Neural progenitor cell (in vitro differentiated cells): Measurements from ENCODE around the gene ZNF181. TPM values are rescaled to one million over a fixed set of nuclear protein-coding genes. Genes with fewer than 3 reads are reported as not detected.

Experiments
- DNase-seq: peaks from one replicate; pipeline ENCODE4 v3.0.0-alpha.2; 2016; ENCODE audit warnings: low spot score
- H2AFZ ChIP-seq: fragments of 200-600 bp; sonication (generic); replicated peaks from 2 replicates; pipeline ENCODE4 v1.6.1; 2016; ENCODE audit warnings: antibody characterized with exemption
- H3F3A ChIP-seq: fragments of 200-600 bp; sonication (generic); 2 replicates; pipeline ENCODE4 v1.6.1; 2016; ENCODE audit warnings: antibody characterized with exemption, low read depth
- H3K27ac ChIP-seq: fragments of 200-600 bp; sonication (generic); 2 replicates; pipeline ENCODE4 v1.5.1; 2016; ENCODE audit warnings: mild to moderate bottlenecking
- H3K27me3 ChIP-seq: fragments of 200-600 bp; sonication (generic); 2 replicates; pipeline ENCODE4 v1.6.1; 2016; ENCODE audit warnings: mild to moderate bottlenecking, moderate library complexity
- H3K36me3 ChIP-seq: fragments of 200-600 bp; sonication (generic); 2 replicates; pipeline ENCODE4 v1.5.1; 2016
- H3K4me1 ChIP-seq: fragments of 200-600 bp; sonication (generic); 2 replicates; pipeline ENCODE4 v1.6.1; 2016; ENCODE audit warnings: mixed run types
- H3K4me2 ChIP-seq: fragments of 200-600 bp; sonication (generic); 2 replicates; pipeline ENCODE4 v1.6.1; 2016
- H3K4me3 ChIP-seq: fragments of 200-600 bp; sonication (generic); 2 replicates; pipeline ENCODE4 v1.5.1; 2016
- H3K79me2 ChIP-seq: fragments of 200-600 bp; sonication (generic); 2 replicates; pipeline ENCODE4 v1.6.1; 2016; ENCODE audit warnings: low read depth
- H3K9ac ChIP-seq: fragments of 200-600 bp; sonication (generic); 2 replicates; pipeline ENCODE4 v1.6.1; 2016
- H3K9me3 ChIP-seq: fragments of 200-600 bp; sonication (generic); 2 replicates; pipeline ENCODE4 v1.5.1; 2016; ENCODE audit warnings: low read depth
- H4K20me1 ChIP-seq: fragments of 200-600 bp; sonication (generic); 2 replicates; pipeline ENCODE4 v1.6.1; 2016; ENCODE audit warnings: low read depth
- H3K27ac Mint-ChIP-seq: 3 replicates; pipeline ENCODE4 v1.8.0; 2021; ENCODE audit warnings: mixed read lengths
- H3K27me3 Mint-ChIP-seq: 2 replicates; pipeline ENCODE4 v1.8.0; 2022; ENCODE audit warnings: low read depth, mild to moderate bottlenecking, inconsistent platforms, moderate library complexity, mixed read lengths; ENCODE audit not compliant: insufficient read depth
- H3K36me3 Mint-ChIP-seq: 3 replicates; pipeline ENCODE4 v1.8.0; 2021; ENCODE audit warnings: mixed read lengths
- H3K4me1 Mint-ChIP-seq: 3 replicates; pipeline ENCODE4 v1.8.0; 2021; ENCODE audit warnings: mixed read lengths
- H3K4me3 Mint-ChIP-seq: 3 replicates; pipeline ENCODE4 v1.8.0; 2021; ENCODE audit warnings: mild to moderate bottlenecking, moderate library complexity, mixed read lengths
- H3K9me3 Mint-ChIP-seq: 3 replicates; pipeline ENCODE4 v1.8.0; 2020; ENCODE audit warnings: mixed read lengths
- EZH2 ChIP-seq: fragments of 200-600 bp; sonication (generic); IDR thresholded peaks from 2 replicates; pipeline ENCODE4 v1.6.1; 2017; ENCODE audit warnings: antibody characterized with exemption, mild to moderate bottlenecking, moderate library complexity
- EZH2phosphoT487 ChIP-seq: fragments of 200-600 bp; sonication (generic); IDR thresholded peaks from 2 replicates; pipeline ENCODE4 v1.6.1; 2017; ENCODE audit warnings: antibody characterized with exemption
- total RNA-seq: library from RNA; depleted of rRNA; stranded (reverse); fragments of >200 nt; gene quantifications from 2 replicates; pipeline ENCODE4 v1.2.3, GENCODE V29; 2015; ENCODE audit warnings: low replicate concordance
- TF ChIP-seq, protein P1 (sequence below): fragments of 200-600 bp; sonication (generic); IDR thresholded peaks from 2 replicates; pipeline ENCODE4 v1.5.1; 2017; ENCODE audit warnings: antibody characterized with exemption, mild to moderate bottlenecking

ZNF181 gene
- total RNA-seq, 1 donor from 2014 or later: 20.2 TPM

DNA sequence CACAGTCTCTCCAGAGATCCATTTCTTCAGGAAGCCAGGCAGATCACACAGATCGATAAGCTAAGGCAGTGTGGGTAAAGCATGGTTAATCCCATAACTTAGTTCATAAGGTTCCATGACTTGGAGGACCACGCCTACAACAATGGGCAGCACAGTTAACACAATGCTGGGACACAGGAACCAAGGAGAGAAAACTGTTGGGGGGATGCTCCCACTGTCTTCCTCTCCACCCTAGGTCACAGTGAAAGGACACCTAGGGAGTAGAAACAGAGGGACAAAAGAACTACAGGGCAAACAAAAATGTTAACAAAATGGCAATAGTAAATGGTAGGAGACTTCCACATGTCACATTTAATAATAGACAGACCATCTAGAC lies 20.8 kb upstream of the ZNF181 start:
- no peak overlapping the region for H3K9ac ChIP-seq
- H3F3A ChIP-seq: no peaks in the 10 kb centered on the region
- no peak overlapping the region for H2AFZ ChIP-seq
- TF ChIP-seq EZH2: no peak
- H3K27ac ChIP-seq: no peak overlapping the region
- H3K9me3 Mint-ChIP-seq: peaks cover 52% of the 10 kb centered on the region
- no peak overlapping the region for H3K4me3 Mint-ChIP-seq
- H3K79me2 ChIP-seq: no peaks in the 10 kb centered on the region
- no peak for DNase-seq
- peaks cover 3% of the 10 kb centered on the region for H3K27me3 ChIP-seq
- peaks cover 6% of the 10 kb centered on the region for H3K36me3 Mint-ChIP-seq
- no peaks in the 10 kb centered on the region for H3K4me1 Mint-ChIP-seq
- no peaks in the 10 kb centered on the region for H3K4me1 ChIP-seq
- H3K27ac Mint-ChIP-seq: no peak overlapping the region
- H3K27me3 Mint-ChIP-seq: peaks cover 2% of the 10 kb centered on the region
- H3K9me3 ChIP-seq: peaks cover 23% of the 10 kb centered on the region
- H4K20me1 ChIP-seq: no peaks in the 10 kb centered on the region
- no peak overlapping the region for H3K4me2 ChIP-seq
- H3K36me3 ChIP-seq: peaks cover 6% of the 10 kb centered on the region
- H3K4me3 ChIP-seq: no peak overlapping the region

DNA sequence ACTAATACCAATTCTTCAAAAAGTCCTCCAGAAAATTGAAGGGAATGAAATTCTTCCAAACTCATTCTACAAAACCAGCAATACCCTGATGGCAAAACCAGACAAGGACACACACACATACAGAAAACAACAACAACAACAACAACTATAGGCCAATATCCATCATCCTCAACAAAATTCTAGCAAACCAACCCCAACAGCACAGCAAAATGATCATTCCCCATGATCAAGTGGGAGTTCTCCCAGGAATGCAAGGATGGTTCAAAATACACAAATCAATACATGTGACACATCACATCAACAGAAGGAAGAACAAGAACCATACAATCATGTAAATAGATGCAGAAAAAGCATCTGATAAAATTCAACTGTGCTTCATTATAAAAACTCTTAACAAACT lies 18.7 kb upstream of the ZNF181 start:
- peaks cover 6% of the 10 kb centered on the region for H3K36me3 Mint-ChIP-seq
- H3K9me3 ChIP-seq: peaks cover 23% of the 10 kb centered on the region
- H3K27me3 ChIP-seq: peaks cover 3% of the 10 kb centered on the region
- H3K4me3 ChIP-seq: no peak overlapping the region
- no peak overlapping the region for H3K9ac ChIP-seq
- peaks cover 2% of the 10 kb centered on the region for H3K27me3 Mint-ChIP-seq
- H3K4me1 Mint-ChIP-seq: no peaks in the 10 kb centered on the region
- no peaks in the 10 kb centered on the region for H4K20me1 ChIP-seq
- no peaks in the 10 kb centered on the region for H3F3A ChIP-seq
- no peak for TF ChIP-seq EZH2phosphoT487
- TF ChIP-seq, protein P1, sequence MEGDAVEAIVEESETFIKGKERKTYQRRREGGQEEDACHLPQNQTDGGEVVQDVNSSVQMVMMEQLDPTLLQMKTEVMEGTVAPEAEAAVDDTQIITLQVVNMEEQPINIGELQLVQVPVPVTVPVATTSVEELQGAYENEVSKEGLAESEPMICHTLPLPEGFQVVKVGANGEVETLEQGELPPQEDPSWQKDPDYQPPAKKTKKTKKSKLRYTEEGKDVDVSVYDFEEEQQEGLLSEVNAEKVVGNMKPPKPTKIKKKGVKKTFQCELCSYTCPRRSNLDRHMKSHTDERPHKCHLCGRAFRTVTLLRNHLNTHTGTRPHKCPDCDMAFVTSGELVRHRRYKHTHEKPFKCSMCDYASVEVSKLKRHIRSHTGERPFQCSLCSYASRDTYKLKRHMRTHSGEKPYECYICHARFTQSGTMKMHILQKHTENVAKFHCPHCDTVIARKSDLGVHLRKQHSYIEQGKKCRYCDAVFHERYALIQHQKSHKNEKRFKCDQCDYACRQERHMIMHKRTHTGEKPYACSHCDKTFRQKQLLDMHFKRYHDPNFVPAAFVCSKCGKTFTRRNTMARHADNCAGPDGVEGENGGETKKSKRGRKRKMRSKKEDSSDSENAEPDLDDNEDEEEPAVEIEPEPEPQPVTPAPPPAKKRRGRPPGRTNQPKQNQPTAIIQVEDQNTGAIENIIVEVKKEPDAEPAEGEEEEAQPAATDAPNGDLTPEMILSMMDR: no peak
- TF ChIP-seq EZH2: no peak
- H3K27ac ChIP-seq: no peak overlapping the region
- H3K4me1 ChIP-seq: no peaks in the 10 kb centered on the region
- H3K27ac Mint-ChIP-seq: no peak overlapping the region
- H3K36me3 ChIP-seq: peaks cover 6% of the 10 kb centered on the region
- no peak overlapping the region for H3K4me2 ChIP-seq
- H3K9me3 Mint-ChIP-seq: peaks cover 49% of the 10 kb centered on the region
- no peak overlapping the region for H2AFZ ChIP-seq
- DNase-seq: no peak
- H3K4me3 Mint-ChIP-seq: no peak overlapping the region
- H3K79me2 ChIP-seq: no peaks in the 10 kb centered on the region

DNA sequence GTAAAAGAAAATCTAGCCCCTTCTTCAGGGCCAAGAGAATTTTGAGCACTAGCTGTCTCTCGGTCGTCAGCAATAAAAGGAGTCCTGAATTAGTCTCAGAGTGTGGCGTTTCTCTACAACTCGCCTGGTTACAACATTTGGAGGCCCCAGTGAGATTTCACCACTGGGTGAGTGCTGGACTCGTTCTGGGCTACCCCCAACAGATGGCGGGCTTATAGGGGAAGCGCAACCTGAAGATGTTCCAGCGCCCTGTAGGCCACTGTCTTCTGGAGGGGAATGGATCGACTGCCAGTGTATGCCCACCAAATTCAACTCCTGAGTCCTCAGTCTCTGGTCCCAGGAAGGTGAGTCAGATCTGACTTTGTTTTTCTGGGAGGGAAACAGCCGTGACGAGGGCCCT lies 11.7 kb upstream of the ZNF181 start:
- Histone ChIP-seq H3K4me1 (no peaks in the 10 kb centered on the region), H4K20me1 (no peaks in the 10 kb centered on the region), H3K79me2 (no peaks in the 10 kb centered on the region), H3F3A (no peaks in the 10 kb centered on the region), H2AFZ (no peak overlapping the region), H3K4me3 (no peak overlapping the region), H3K4me2 (no peak overlapping the region), H3K36me3 (no peaks in the 10 kb centered on the region), H3K27me3 (no peaks in the 10 kb centered on the region), H3K27ac (no peak overlapping the region), H3K9ac (no peak overlapping the region), H3K9me3 (no peaks in the 10 kb centered on the region)
- no peak overlapping the region for H3K4me3 Mint-ChIP-seq
- no peak for DNase-seq
- no peak for TF ChIP-seq EZH2
- TF ChIP-seq, protein P1: no peak
- no peak for TF ChIP-seq EZH2phosphoT487
- no peaks in the 10 kb centered on the region for H3K4me1 Mint-ChIP-seq
- H3K27me3 Mint-ChIP-seq: peaks cover 11% of the 10 kb centered on the region
- H3K36me3 Mint-ChIP-seq: no peaks in the 10 kb centered on the region
- peaks cover 9% of the 10 kb centered on the region for H3K9me3 Mint-ChIP-seq
- no peak overlapping the region for H3K27ac Mint-ChIP-seq

DNA sequence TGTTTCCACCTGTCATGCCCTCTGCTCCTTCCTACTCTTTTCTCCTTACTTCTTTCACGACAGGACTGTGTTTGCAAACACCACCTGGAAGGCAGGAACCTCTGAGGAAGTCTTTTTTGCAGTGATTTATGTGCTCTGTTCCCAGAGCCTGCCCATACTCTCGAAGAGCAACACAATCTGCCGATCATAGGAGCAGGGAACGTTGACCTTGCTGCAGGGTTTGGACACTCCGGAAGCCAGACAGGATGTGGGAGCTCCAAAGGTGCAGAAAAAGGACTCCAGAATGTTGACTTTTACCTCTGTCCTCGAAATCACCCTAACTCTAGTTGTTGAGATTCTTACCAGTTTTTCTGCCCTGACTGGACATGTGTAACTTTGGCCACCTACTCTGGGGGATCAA lies 8.6 kb upstream of the ZNF181 start:
- no peak for DNase-seq
- no peak overlapping the region for H3K27ac ChIP-seq
- no peak overlapping the region for H3K9ac ChIP-seq
- Mint-ChIP-seq H3K4me3 (no peak overlapping the region), H3K4me1 (no peaks in the 10 kb centered on the region), H3K27me3 (peaks cover 13% of the 10 kb centered on the region), H3K9me3 (peaks cover 3% of the 10 kb centered on the region), H3K36me3 (no peaks in the 10 kb centered on the region), H3K27ac (no peak overlapping the region)
- no peaks in the 10 kb centered on the region for H3K27me3 ChIP-seq
- no peak overlapping the region for H3K4me3 ChIP-seq
- no peak overlapping the region for H2AFZ ChIP-seq
- no peak overlapping the region for H3K4me2 ChIP-seq
- H3K36me3 ChIP-seq: no peaks in the 10 kb centered on the region
- no peaks in the 10 kb centered on the region for H3K4me1 ChIP-seq
- H4K20me1 ChIP-seq: no peaks in the 10 kb centered on the region
- no peaks in the 10 kb centered on the region for H3F3A ChIP-seq
- TF ChIP-seq EZH2 (no peak), EZH2phosphoT487 (no peak)
- TF ChIP-seq, protein P1: no peak
- H3K79me2 ChIP-seq: no peaks in the 10 kb centered on the region
- no peaks in the 10 kb centered on the region for H3K9me3 ChIP-seq
